Adrenal gland (tissue), 5 donors: ENCODE data around the gene KLF15.

Experiments used
- POLR2A ChIP-seq, 2 donors: fragments of 450-650 bp; IDR thresholded peaks; one replicate each; pipeline ENCODE4 v1.6.1; 2017; ENCODE audit warnings: antibody characterized with exemption in 2 of 2, mild to moderate bottlenecking in 2 of 2, moderate library complexity in 1 of 2
- TF ChIP-seq, protein P1 (sequence below), 6 experiments: fragments of 450-650 bp in 4 of 6; fragments of 200-600 bp in 2 of 6; sonication (generic) in 1 of 6; IDR thresholded peaks; 1 replicate in 5 of 6; 2 replicates in 1 of 6; pipeline versions ENCODE4 v1.5.1 to v1.8.0; 2016 to 2021; ENCODE audit warnings: antibody characterized with exemption in 6 of 6, mild to moderate bottlenecking in 2 of 6, moderate library complexity in 1 of 6
- donor health status: DM: no; HTN: no; CAD: no.

DNA sequence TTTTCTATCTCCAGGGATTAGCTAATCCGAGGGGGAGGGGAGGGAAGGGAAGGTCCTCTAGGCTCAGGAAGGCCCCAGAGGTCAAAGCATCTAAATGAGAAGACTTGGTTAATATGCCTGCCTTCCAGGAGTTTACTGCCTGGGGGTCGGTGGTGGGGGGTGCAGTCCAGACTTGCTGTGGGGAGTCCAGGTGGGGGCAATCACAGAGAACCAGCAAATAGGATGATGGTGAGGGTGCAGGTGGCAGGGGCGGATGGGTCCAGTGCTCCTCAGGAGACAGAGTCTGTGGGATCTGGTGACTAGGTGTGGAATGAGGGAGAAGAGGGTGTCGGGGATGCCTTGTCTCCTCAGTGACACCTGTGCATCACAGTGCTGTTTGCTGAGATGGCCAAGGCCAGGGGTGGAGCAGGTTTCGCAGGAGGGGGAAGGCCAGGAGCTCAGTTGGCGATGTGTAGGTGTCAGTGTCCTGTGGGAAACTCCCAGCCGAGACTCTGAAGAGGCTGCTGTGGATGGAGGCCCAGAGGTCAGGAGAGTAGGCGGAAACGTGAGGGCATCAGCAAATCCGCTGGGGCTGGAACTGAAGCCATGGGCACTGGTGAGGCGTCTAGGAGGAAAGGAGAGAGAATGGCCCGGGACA is 45.6 kb upstream of the KLF15 start:
- TF ChIP-seq, protein P1, sequence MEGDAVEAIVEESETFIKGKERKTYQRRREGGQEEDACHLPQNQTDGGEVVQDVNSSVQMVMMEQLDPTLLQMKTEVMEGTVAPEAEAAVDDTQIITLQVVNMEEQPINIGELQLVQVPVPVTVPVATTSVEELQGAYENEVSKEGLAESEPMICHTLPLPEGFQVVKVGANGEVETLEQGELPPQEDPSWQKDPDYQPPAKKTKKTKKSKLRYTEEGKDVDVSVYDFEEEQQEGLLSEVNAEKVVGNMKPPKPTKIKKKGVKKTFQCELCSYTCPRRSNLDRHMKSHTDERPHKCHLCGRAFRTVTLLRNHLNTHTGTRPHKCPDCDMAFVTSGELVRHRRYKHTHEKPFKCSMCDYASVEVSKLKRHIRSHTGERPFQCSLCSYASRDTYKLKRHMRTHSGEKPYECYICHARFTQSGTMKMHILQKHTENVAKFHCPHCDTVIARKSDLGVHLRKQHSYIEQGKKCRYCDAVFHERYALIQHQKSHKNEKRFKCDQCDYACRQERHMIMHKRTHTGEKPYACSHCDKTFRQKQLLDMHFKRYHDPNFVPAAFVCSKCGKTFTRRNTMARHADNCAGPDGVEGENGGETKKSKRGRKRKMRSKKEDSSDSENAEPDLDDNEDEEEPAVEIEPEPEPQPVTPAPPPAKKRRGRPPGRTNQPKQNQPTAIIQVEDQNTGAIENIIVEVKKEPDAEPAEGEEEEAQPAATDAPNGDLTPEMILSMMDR (IDR thresholded peaks at IDR 0.05) = no peak
- no peak for TF ChIP-seq POLR2A (IDR thresholded peaks at IDR 0.05)
